ENCODE data around the gene OCA2.
A peak's percentile ranks its signal among the peaks of the same experiment; 100 is the strongest.

Gene OCA2

GRCh38 chr15:28103831-28104230 lies 4.7 kb upstream of the OCA2 start:
- WGBS, result 82% methylated on average over 10 of the region's 10 CpGs
- H3K4me1 ChIP-seq (ENCODE audit: control insufficient read depth, insufficient read depth, low read depth, low read length), result peaks cover 26% of the 10 kb centered on the region
- no peak overlapping the region for H3K4ac ChIP-seq (ENCODE audit: low read depth in 1 of 2, low read length in 2 of 2)

DNA sequence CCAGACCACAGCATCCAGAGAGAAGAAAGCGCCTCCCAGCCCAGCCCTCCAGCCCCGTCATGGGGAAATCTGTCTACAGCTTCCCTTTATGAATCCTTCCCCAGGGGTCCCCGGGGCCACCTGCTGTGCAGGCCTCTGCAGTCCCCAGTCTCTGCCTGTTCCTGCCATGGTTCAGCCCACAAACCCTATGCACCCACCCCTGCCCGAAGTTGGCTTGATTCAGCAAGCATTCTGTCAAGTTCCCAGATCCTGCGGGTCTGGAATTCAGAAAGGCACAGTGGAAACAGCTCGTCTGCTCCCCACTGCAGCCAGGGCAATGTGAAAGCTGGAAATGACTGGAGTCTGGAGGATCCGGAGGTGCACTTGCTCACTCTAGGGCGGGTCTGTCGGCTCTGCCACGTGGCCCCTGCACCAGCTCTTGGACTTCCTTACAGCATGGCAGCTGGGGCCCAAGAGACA lies 2.9 kb upstream of the OCA2 start:
- no peak overlapping the region for H2AFZ ChIP-seq (ENCODE audit: low read depth, low read length)
- H3K4me2 ChIP-seq (ENCODE audit: low read length, poor library complexity, severe bottlenecking), result no peak overlapping the region

More at GRCh38 chr15:28103831-28104230, 4.7 kb upstream of the OCA2 start:
- Histone ChIP-seq H3K27me3 (ENCODE audit: control insufficient read depth in 1 of 2, insufficient read depth in 1 of 2, low read length in 2 of 2) (peaks cover 32 to 66% of the 10 kb centered on the region in 2 experiments), H4K8ac (ENCODE audit: low read length) (no peak overlapping the region), H3K18ac (ENCODE audit: low read depth in 1 of 2, low read length in 2 of 2) (no peak overlapping the region), H3K36me3 (ENCODE audit: control insufficient read depth in 1 of 2, insufficient read depth in 2 of 2, low read depth in 1 of 2, low read length in 2 of 2) (no peaks in the 10 kb centered on the region), H3K79me1 (replicated peaks; ENCODE audit: low read length, poor library complexity, severe bottlenecking) (no peaks in the 10 kb centered on the region), H2BK15ac (ENCODE audit: low read depth, poor library complexity, severe bottlenecking) (no peak overlapping the region), H3K4me3 (ENCODE audit: insufficient read depth in 1 of 2, low read depth in 1 of 2, low read length in 2 of 2) (no peak overlapping the region), H3K27ac (ENCODE audit: low read length, poor library complexity, severe bottlenecking) (no peak overlapping the region), H2BK120ac (ENCODE audit: low read depth, low read length) (no peak overlapping the region), H2BK5ac (ENCODE audit: low read depth, low read length, poor library complexity, severe bottlenecking) (no peak overlapping the region), H3K4me2 (ENCODE audit: low read length, poor library complexity, severe bottlenecking) (no peak overlapping the region), H2BK12ac (ENCODE audit: low read length in 2 of 2) (no peak overlapping the region), H3K23ac (ENCODE audit: low read length in 2 of 2) (no peak overlapping the region), H3K9me3 (ENCODE audit: control insufficient read depth, low read length) (no peaks in the 10 kb centered on the region), H2AK5ac (ENCODE audit: low read length, severe bottlenecking) (no peak overlapping the region), H3K14ac (ENCODE audit: low read length in 2 of 2) (no peak overlapping the region), H2AFZ (ENCODE audit: low read depth, low read length) (no peak overlapping the region), H3K9ac (ENCODE audit: low read length) (no peak overlapping the region), H4K91ac (ENCODE audit: low read length) (no peak overlapping the region)
- DNase-seq, result no peak

DNA sequence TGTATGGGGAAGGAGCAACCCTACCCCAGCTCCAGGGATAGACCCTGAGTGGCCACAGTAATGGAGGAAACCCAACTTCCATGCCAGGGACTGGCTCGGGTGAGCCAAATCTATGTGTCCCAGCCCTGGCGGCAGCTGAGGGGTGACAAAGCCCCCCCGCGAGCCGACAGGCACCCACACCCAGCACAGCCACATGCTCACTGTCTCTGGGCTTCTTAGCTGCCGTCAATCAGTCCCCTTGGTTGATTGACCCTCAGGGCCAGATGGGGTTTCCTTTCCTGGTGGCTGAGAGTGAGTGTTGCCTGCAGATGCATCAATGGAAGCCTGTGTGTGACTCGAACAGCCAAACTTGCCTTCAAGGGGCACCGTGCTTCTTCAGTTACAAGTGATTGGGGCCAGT lies 2.1 kb upstream of the OCA2 start:
- Histone ChIP-seq H2AK5ac (ENCODE audit: low read length, severe bottlenecking) (no peak overlapping the region), H4K8ac (ENCODE audit: low read length) (no peak overlapping the region), H3K14ac (ENCODE audit: low read length in 2 of 2) (no peak overlapping the region), H3K4ac (ENCODE audit: low read depth in 1 of 2, low read length in 2 of 2) (no peak overlapping the region), H2AFZ (ENCODE audit: low read depth, low read length) (no peak overlapping the region), H2BK120ac (ENCODE audit: low read depth, low read length) (no peak overlapping the region), H3K79me1 (replicated peaks; ENCODE audit: low read length, poor library complexity, severe bottlenecking) (no peaks in the 10 kb centered on the region), H3K4me2 (ENCODE audit: low read length, poor library complexity, severe bottlenecking) (no peak overlapping the region), H3K4me1 (ENCODE audit: control insufficient read depth, insufficient read depth, low read depth, low read length) (peaks cover 36% of the 10 kb centered on the region), H3K27ac (ENCODE audit: low read length, poor library complexity, severe bottlenecking) (no peak overlapping the region), H2BK5ac (ENCODE audit: low read depth, low read length, poor library complexity, severe bottlenecking) (no peak overlapping the region), H3K9me3 (ENCODE audit: control insufficient read depth, low read length) (no peaks in the 10 kb centered on the region), H3K23ac (ENCODE audit: low read length in 2 of 2) (no peak overlapping the region), H2BK15ac (ENCODE audit: low read depth, poor library complexity, severe bottlenecking) (peak overlapping the region; percentile 8), H3K9ac (ENCODE audit: low read length) (no peak overlapping the region), H3K27me3 (ENCODE audit: control insufficient read depth in 1 of 2, insufficient read depth in 1 of 2, low read length in 2 of 2) (peaks cover 32 to 78% of the 10 kb centered on the region in 2 experiments), H2BK12ac (ENCODE audit: low read length in 2 of 2) (no peak overlapping the region), H3K18ac (ENCODE audit: low read depth in 1 of 2, low read length in 2 of 2) (no peak overlapping the region), H3K36me3 (ENCODE audit: control insufficient read depth in 1 of 2, insufficient read depth in 2 of 2, low read depth in 1 of 2, low read length in 2 of 2) (no peaks in the 10 kb centered on the region), H4K91ac (ENCODE audit: low read length) (no peak overlapping the region), H3K4me3 (ENCODE audit: insufficient read depth in 1 of 2, low read depth in 1 of 2, low read length in 2 of 2) (no peak overlapping the region)
- DNase-seq, result no peak
- WGBS, result 88% methylated on average over 7 of the region's 8 CpGs

More for the DNA sequence above, 2.9 kb upstream of the OCA2 start:
- no peak for DNase-seq
- Histone ChIP-seq H3K27me3 (ENCODE audit: control insufficient read depth in 1 of 2, insufficient read depth in 1 of 2, low read length in 2 of 2) (peaks cover 32 to 78% of the 10 kb centered on the region in 2 experiments), H3K27ac (ENCODE audit: low read length, poor library complexity, severe bottlenecking) (no peak overlapping the region), H2BK12ac (ENCODE audit: low read length in 2 of 2) (no peak overlapping the region), H2BK120ac (ENCODE audit: low read depth, low read length) (no peak overlapping the region), H3K79me1 (replicated peaks; ENCODE audit: low read length, poor library complexity, severe bottlenecking) (no peaks in the 10 kb centered on the region), H3K9me3 (ENCODE audit: control insufficient read depth, low read length) (no peaks in the 10 kb centered on the region), H4K91ac (ENCODE audit: low read length) (no peak overlapping the region), H3K9ac (ENCODE audit: low read length) (no peak overlapping the region), H3K36me3 (ENCODE audit: control insufficient read depth in 1 of 2, insufficient read depth in 2 of 2, low read depth in 1 of 2, low read length in 2 of 2) (no peaks in the 10 kb centered on the region), H3K4ac (ENCODE audit: low read depth in 1 of 2, low read length in 2 of 2) (no peak overlapping the region), H3K4me1 (ENCODE audit: control insufficient read depth, insufficient read depth, low read depth, low read length) (peaks cover 35% of the 10 kb centered on the region), H4K8ac (ENCODE audit: low read length) (no peak overlapping the region), H3K4me3 (ENCODE audit: insufficient read depth in 1 of 2, low read depth in 1 of 2, low read length in 2 of 2) (no peak overlapping the region), H3K14ac (ENCODE audit: low read length in 2 of 2) (no peak overlapping the region), H3K23ac (ENCODE audit: low read length in 2 of 2) (no peak overlapping the region), H3K18ac (ENCODE audit: low read depth in 1 of 2, low read length in 2 of 2) (no peak overlapping the region), H2BK15ac (ENCODE audit: low read depth, poor library complexity, severe bottlenecking) (no peak overlapping the region), H2BK5ac (ENCODE audit: low read depth, low read length, poor library complexity, severe bottlenecking) (no peak overlapping the region), H2AK5ac (ENCODE audit: low read length, severe bottlenecking) (no peak overlapping the region)
- 73% methylated on average over 10 of the region's 10 CpGs for WGBS

DNA sequence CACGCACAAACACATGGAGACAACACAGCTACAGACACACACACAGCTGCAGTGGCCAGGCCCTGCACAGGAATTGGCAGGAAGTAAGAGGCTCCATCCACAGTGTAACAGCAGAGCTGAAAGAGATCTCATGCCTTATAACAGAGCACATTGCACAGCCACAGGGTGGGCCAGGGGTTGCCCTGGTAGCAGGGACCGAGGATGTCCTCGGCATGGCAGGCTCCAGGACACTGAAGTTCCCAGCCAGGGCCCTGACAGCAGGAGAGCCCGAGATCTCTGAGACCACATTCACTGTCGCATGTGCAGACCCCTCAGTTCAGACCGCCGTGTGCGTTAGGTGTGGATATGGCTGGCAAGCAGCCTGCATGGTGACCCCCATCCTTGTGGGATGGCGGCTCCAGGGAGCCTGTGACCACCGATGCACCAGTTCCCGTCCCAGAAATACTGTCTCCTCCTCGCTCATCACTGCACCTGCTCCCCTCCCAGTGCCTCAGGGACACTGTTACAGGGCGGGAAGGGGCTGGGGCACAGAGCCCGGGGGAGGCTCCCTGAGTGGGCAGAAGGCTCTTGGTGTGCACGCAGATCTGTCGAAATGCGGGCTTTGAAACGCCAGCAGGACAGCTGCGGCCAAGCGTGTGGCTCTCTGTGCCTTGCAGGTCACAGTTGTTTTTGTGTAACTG lies 1.5 kb upstream of the OCA2 start:
- no peak overlapping the region for H2AK5ac ChIP-seq (ENCODE audit: low read length, severe bottlenecking)
- no peak overlapping the region for H3K27ac ChIP-seq (ENCODE audit: low read length, poor library complexity, severe bottlenecking)
- no peaks in the 10 kb centered on the region for H3K9me3 ChIP-seq (ENCODE audit: control insufficient read depth, low read length)
- H2BK15ac ChIP-seq (ENCODE audit: low read depth, poor library complexity, severe bottlenecking), result no peak overlapping the region
- no peak overlapping the region for H3K9ac ChIP-seq (ENCODE audit: low read length)
- no peak overlapping the region for H2AFZ ChIP-seq (ENCODE audit: low read depth, low read length)
- no peak overlapping the region for H2BK12ac ChIP-seq (ENCODE audit: low read length in 2 of 2)
- H3K4me3 ChIP-seq (ENCODE audit: insufficient read depth in 1 of 2, low read depth in 1 of 2, low read length in 2 of 2), result no peak overlapping the region
- no peak for DNase-seq
- no peaks in the 10 kb centered on the region for H3K36me3 ChIP-seq (ENCODE audit: control insufficient read depth in 1 of 2, insufficient read depth in 2 of 2, low read depth in 1 of 2, low read length in 2 of 2)
- H2BK5ac ChIP-seq (ENCODE audit: low read depth, low read length, poor library complexity, severe bottlenecking), result no peak overlapping the region
- H2BK120ac ChIP-seq (ENCODE audit: low read depth, low read length), result no peak overlapping the region
- no peak overlapping the region for H4K8ac ChIP-seq (ENCODE audit: low read length)
- peaks cover 30 to 78% of the 10 kb centered on the region in 2 experiments for H3K27me3 ChIP-seq (ENCODE audit: control insufficient read depth in 1 of 2, insufficient read depth in 1 of 2, low read length in 2 of 2)
- no peaks in the 10 kb centered on the region for H3K79me1 ChIP-seq (replicated peaks; ENCODE audit: low read length, poor library complexity, severe bottlenecking)
- no peak overlapping the region for H4K91ac ChIP-seq (ENCODE audit: low read length)
- no peak overlapping the region for H3K4ac ChIP-seq (ENCODE audit: low read depth in 1 of 2, low read length in 2 of 2)
- no peak overlapping the region for H3K18ac ChIP-seq (ENCODE audit: low read depth in 1 of 2, low read length in 2 of 2)
- peaks cover 36% of the 10 kb centered on the region for H3K4me1 ChIP-seq (ENCODE audit: control insufficient read depth, insufficient read depth, low read depth, low read length)
- H3K23ac ChIP-seq (ENCODE audit: low read length in 2 of 2), result no peak overlapping the region
- no peak overlapping the region for H3K4me2 ChIP-seq (ENCODE audit: low read length, poor library complexity, severe bottlenecking)
- 86% methylated on average over 20 of the region's 20 CpGs for WGBS
- peak overlapping the region in 1 of 2 experiments; percentile 5 for H3K14ac ChIP-seq (ENCODE audit: low read length in 2 of 2)
